IMR-90 (cell line): Measurements from ENCODE around the gene QTRT2. TPM values are rescaled to one million over a fixed set of nuclear protein-coding genes. Genes with fewer than 3 reads are reported as not detected.

Experiments used
- ATAC-seq: fragments of 200-7000 bp; cut with Tn5 transposase; 2 replicates; pipeline ENCODE4 v1.9.1; 2020; ENCODE audit warnings: low read depth, mild to moderate bottlenecking, moderate library complexity
- BruUV-seq: library from RNA; stranded (reverse); fragments of 400-500 nt; replicated peaks from 2 replicates; lab custom pipeline; 2021; lab: Mats Ljungman, UMichigan
- CTCF ChIA-PET: fragments of 300-600 bp; formaldehyde crosslinking; extraction: SDS; loops from one replicate; lab custom pipeline; 2021; ENCODE audit warnings: antibody characterized with exemption; lab: Yijun Ruan, JAX
- POLR2A ChIA-PET: fragments of 300-600 bp; sonication (Branson Sonifier 250); formaldehyde crosslinking; loops from one replicate; lab custom pipeline; 2022; ENCODE audit warnings: antibody characterized with exemption; ENCODE audit not compliant: unreplicated experiment; lab: Charles Lee
- DNase-seq: peaks from one replicate; pipeline ENCODE4 v3.0.0; 2013
- H2AFZ ChIP-seq: replicated peaks from 2 replicates; pipeline ENCODE3; 2013; ENCODE audit warnings: low read length, mild to moderate bottlenecking; ENCODE audit not compliant: poor library complexity
- H2AK5ac ChIP-seq: 2 replicates; pipeline ENCODE4 v1.6.1; 2013; ENCODE audit warnings: low read depth, low read length, inconsistent platforms
- H2AK9ac ChIP-seq: replicated peaks from 2 replicates; pipeline ENCODE3; 2013; ENCODE audit warnings: mild to moderate bottlenecking, low read depth, low read length, moderate library complexity; ENCODE audit not compliant: poor library complexity
- H2BK120ac ChIP-seq: 2 replicates; pipeline ENCODE4 v1.6.1; 2013; ENCODE audit warnings: low read depth, low read length, inconsistent platforms
- H2BK15ac ChIP-seq: 3 replicates; pipeline ENCODE4 v1.6.1; 2013; ENCODE audit warnings: low read depth, low read length, inconsistent platforms
- H2BK20ac ChIP-seq: 2 replicates; pipeline ENCODE4 v1.6.1; 2013; ENCODE audit warnings: low read depth, mild to moderate bottlenecking, inconsistent platforms, low read length, moderate library complexity
- H2BK5ac ChIP-seq: 2 replicates; pipeline ENCODE4 v1.6.1; 2013; ENCODE audit warnings: mild to moderate bottlenecking, low read depth, low read length, inconsistent platforms; ENCODE audit not compliant: poor library complexity, severe bottlenecking
- H3K14ac ChIP-seq: replicated peaks from 2 replicates; pipeline ENCODE4 v1.6.1; 2013; ENCODE audit warnings: low read depth, low read length, inconsistent platforms
- H3K18ac ChIP-seq: 2 replicates; pipeline ENCODE4 v1.6.1; 2013; ENCODE audit warnings: low read depth, low read length, control low read depth
- H3K23ac ChIP-seq: 2 replicates; pipeline ENCODE4 v1.6.1; 2013; ENCODE audit warnings: low read depth, low read length, inconsistent platforms
- H3K27ac ChIP-seq: 2 replicates; pipeline ENCODE4 v1.5.1; 2013; ENCODE audit warnings: mild to moderate bottlenecking, control low read depth, low read length; ENCODE audit not compliant: insufficient read depth
- H3K27me3 ChIP-seq: 2 replicates; pipeline ENCODE4 v1.6.1; 2013; ENCODE audit warnings: low read length; ENCODE audit not compliant: control insufficient read depth, insufficient read depth
- H3K36me3 ChIP-seq: 2 replicates; pipeline ENCODE4 v1.6.1; 2013; ENCODE audit warnings: low read length, mixed read lengths; ENCODE audit not compliant: control insufficient read depth, insufficient read depth
- H3K4ac ChIP-seq: 2 replicates; pipeline ENCODE4 v1.6.1; 2013; ENCODE audit warnings: low read depth, low read length, inconsistent platforms
- H3K4me1 ChIP-seq: 2 replicates; pipeline ENCODE4 v1.6.1; 2013; ENCODE audit warnings: low read length, mixed read lengths; ENCODE audit not compliant: control insufficient read depth, insufficient read depth
- H3K4me2 ChIP-seq: 2 replicates; pipeline ENCODE4 v1.6.1; 2013; ENCODE audit warnings: low read depth, mild to moderate bottlenecking, control low read depth, low read length, moderate library complexity
- H3K4me3 ChIP-seq: 2 replicates; pipeline ENCODE4 v1.5.1; 2013; ENCODE audit warnings: low read depth, mild to moderate bottlenecking, control low read depth, low read length, moderate library complexity; ENCODE audit not compliant: insufficient read depth
- H3K56ac ChIP-seq: 2 replicates; pipeline ENCODE4 v1.6.1; 2013; ENCODE audit warnings: low read length, inconsistent platforms; ENCODE audit not compliant: insufficient read depth; ENCODE audit errors: extremely low read depth
- H3K79me1 ChIP-seq, 2 experiments: 2 replicates each; pipeline ENCODE4 v1.6.1; 2013; ENCODE audit warnings: low read length in 2 of 2, inconsistent platforms in 1 of 2, low read depth in 1 of 2
- H3K9ac ChIP-seq: 2 replicates; pipeline ENCODE4 v1.6.1; 2013; ENCODE audit warnings: low read depth, low read length, control low read depth
- H3K9me1 ChIP-seq: 2 replicates; pipeline ENCODE4 v1.6.1; 2013; ENCODE audit warnings: low read length, inconsistent platforms; ENCODE audit not compliant: insufficient read depth
- H3K9me3 ChIP-seq: 2 replicates; pipeline ENCODE4 v1.6.1; 2013; ENCODE audit warnings: low read length; ENCODE audit not compliant: control insufficient read depth, insufficient read depth
- H4K20me1 ChIP-seq: 2 replicates; pipeline ENCODE4 v1.6.1; 2013; ENCODE audit warnings: low read length, inconsistent platforms; ENCODE audit not compliant: insufficient read depth
- H4K5ac ChIP-seq: 2 replicates; pipeline ENCODE4 v1.6.1; 2013; ENCODE audit warnings: mild to moderate bottlenecking, low read depth, low read length, control low read depth
- H4K8ac ChIP-seq, 2 experiments: 2 replicates each; pipeline ENCODE4 v1.6.1; 2013; ENCODE audit warnings: low read depth in 2 of 2, low read length in 2 of 2, control low read depth in 1 of 2, inconsistent platforms in 1 of 2
- H4K91ac ChIP-seq: 2 replicates; pipeline ENCODE4 v1.6.1; 2013; ENCODE audit warnings: low read depth, low read length, inconsistent platforms; ENCODE audit not compliant: insufficient read depth
- CHD1 ChIP-seq: IDR thresholded peaks from 2 replicates; pipeline ENCODE4 v1.6.1; 2012; ENCODE audit warnings: low read depth, low read length, improper control_type of control experiment
- CTCF ChIP-seq: conservative IDR thresholded peaks from 2 replicates; pipeline ENCODE4 v1.5.1; 2012; ENCODE audit warnings: mild to moderate bottlenecking, low read depth, low read length, improper control_type of control experiment
- ELK1 ChIP-seq: fragments of 150-350 bp; IDR thresholded peaks from 2 replicates; pipeline ENCODE4 v1.6.1; 2016; ENCODE audit warnings: low read depth, mild to moderate bottlenecking, low read length, moderate library complexity, borderline replicate concordance
- FOS ChIP-seq: fragments of 150-350 bp; IDR thresholded peaks from 2 replicates; pipeline ENCODE4 v1.6.1; 2016; ENCODE audit warnings: low read depth, low read length
- MAFK ChIP-seq: IDR thresholded peaks from 2 replicates; pipeline ENCODE4 v1.6.1; 2012; ENCODE audit warnings: low read depth, low read length, improper control_type of control experiment
- MAZ ChIP-seq: IDR thresholded peaks from 2 replicates; pipeline ENCODE4 v1.6.1; 2012; ENCODE audit warnings: low read depth, mild to moderate bottlenecking, low read length, improper control_type of control experiment, moderate library complexity, borderline replicate concordance
- RCOR1 ChIP-seq: IDR thresholded peaks from 2 replicates; pipeline ENCODE4 v1.6.1; 2012; ENCODE audit warnings: mild to moderate bottlenecking, low read length, improper control_type of control experiment; ENCODE audit not compliant: insufficient replicate concordance
- RFX5 ChIP-seq: IDR thresholded peaks from 2 replicates; pipeline ENCODE4 v1.8.0; 2012; ENCODE audit warnings: low read depth, mild to moderate bottlenecking, low read length, moderate library complexity
- SMC3 ChIP-seq: fragments of 150-350 bp; IDR thresholded peaks from 2 replicates; pipeline ENCODE4 v1.6.1; 2016; ENCODE audit warnings: low read depth, mild to moderate bottlenecking, antibody characterized with exemption, low read length, moderate library complexity
- WGBS, 2 experiments: methylation state at CpG; one replicate each; pipeline versions ENCODE4 v1.1.5 to v1.1.7; 2013; ENCODE audit warnings: missing lambda C conversion rate in 2 of 2; ENCODE audit not compliant: insufficient read length in 1 of 2; ENCODE audit errors: extremely low coverage in 2 of 2; 5-methylcytosine and 5-hydroxymethylcytosine counted together
- dilution Hi-C: fragments of 300-500 bp; cut with HindIII; formaldehyde crosslinking; loops from one replicate; pipeline ENCODE4 v1.14.3; 2018; ENCODE audit warnings: low sequenced_read_pairs; ENCODE audit not compliant: unreplicated experiment
- in situ Hi-C: fragments of 300-500 bp; cut with MboI; formaldehyde crosslinking; loops from 3 replicates; pipeline ENCODE4 v1.14.3; 2019; ENCODE audit warnings: low sequenced_read_pairs, inconsistent platforms, mixed read lengths
- intact Hi-C: fragments of 100-400 bp; cut with micrococcal nuclease; formaldehyde crosslinking; loops from 2 replicates; pipeline ENCODE4 v1.10.0; 2022
- polyA plus RNA-seq, 3 experiments: library from polyadenylated mRNA; depleted of rRNA; stranded (reverse); fragments of >200 nt; gene quantifications; 2 replicates each; pipeline ENCODE4 v1.2.3, GENCODE V29; 2012; ENCODE audit warnings: low replicate concordance in 1 of 3
- total RNA-seq: library from RNA; depleted of rRNA; stranded (reverse); fragments of >200 nt; gene quantifications from 2 replicates; pipeline ENCODE4 v1.2.3, GENCODE V29; 2012

The QTRT2 gene
- total and polyA plus RNA-seq, 2 of the 4 experiments (the other 2 are of a cell fraction) = 7.3 to 15.6 TPM

GRCh38 chr3:114108137-114108536 is 51.6 kb downstream of the QTRT2 start:
- in situ Hi-C loops (no loop called here), intact Hi-C loops (no loop called here), dilution Hi-C loops (no loop called here)
- no TSS peak for BruUV-seq
- Histone ChIP-seq H3K14ac (no peak overlapping the region), H2AFZ (no peak overlapping the region), H3K27me3 (peaks cover 2% of the 10 kb centered on the region; the same call in 1 of the 2 replicates), H3K23ac (no peak overlapping the region), H3K4me1 (no peaks in the 10 kb centered on the region), H2BK120ac (no peak overlapping the region), H3K56ac (no peak overlapping the region), H3K4ac (no peak overlapping the region), H3K9me1 (no peaks in the 10 kb centered on the region; the same call in 1 of the 2 replicates), H4K5ac (no peak overlapping the region), H4K20me1 (no peaks in the 10 kb centered on the region), H2BK15ac (no peak overlapping the region), H3K79me1 (no peaks in the 10 kb centered on the region), H2BK20ac (no peak overlapping the region), H3K9ac (no peak overlapping the region), H2BK5ac (no peak overlapping the region), H3K4me3 (no peak overlapping the region), H3K18ac (no peak overlapping the region), H4K8ac (no peak overlapping the region), H3K27ac (no peak overlapping the region), H3K36me3 (no peaks in the 10 kb centered on the region), H2AK5ac (no peak overlapping the region), H3K9me3 (no peaks in the 10 kb centered on the region), H2AK9ac (no peak overlapping the region), H3K4me2 (no peak overlapping the region), H4K91ac (no peak overlapping the region)
- ChIA-PET CTCF (no interaction called here), POLR2A (no interaction called here)
- TF ChIP-seq CTCF = no peak
- TF ChIP-seq RCOR1 = no peak
- TF ChIP-seq FOS = no peak
- no peak for TF ChIP-seq RFX5
- TF ChIP-seq SMC3 = no peak
- no peak for TF ChIP-seq MAZ
- no peak for TF ChIP-seq ELK1
- TF ChIP-seq MAFK = no peak
- no peak for TF ChIP-seq CHD1
- WGBS, 2 experiments = no CpG with 5 or more reads among the region's 8 CpGs
- DNase-seq = no peak
- no peak for ATAC-seq
